Stimulated activated CD8-positive, alpha-beta memory T cell treated with anti-CD3 and anti-CD28 coated beads, Interleukin-15, amount 100 ng/mL, for 48 hours (primary cell): ENCODE results near the gene EBF4.
"Not testable (repeated sequence)": the region's sequence is repeated elsewhere in the genome, so short reads cannot be mapped to it uniquely, and the experiment has no call there.

Experiments
- DNase-seq, 2 donors: peaks; one replicate each; pipeline ENCODE4 v3.0.0-alpha.2; 2020; ENCODE audit warnings: low read depth in 2 of 2

Gene EBF4

DNA sequence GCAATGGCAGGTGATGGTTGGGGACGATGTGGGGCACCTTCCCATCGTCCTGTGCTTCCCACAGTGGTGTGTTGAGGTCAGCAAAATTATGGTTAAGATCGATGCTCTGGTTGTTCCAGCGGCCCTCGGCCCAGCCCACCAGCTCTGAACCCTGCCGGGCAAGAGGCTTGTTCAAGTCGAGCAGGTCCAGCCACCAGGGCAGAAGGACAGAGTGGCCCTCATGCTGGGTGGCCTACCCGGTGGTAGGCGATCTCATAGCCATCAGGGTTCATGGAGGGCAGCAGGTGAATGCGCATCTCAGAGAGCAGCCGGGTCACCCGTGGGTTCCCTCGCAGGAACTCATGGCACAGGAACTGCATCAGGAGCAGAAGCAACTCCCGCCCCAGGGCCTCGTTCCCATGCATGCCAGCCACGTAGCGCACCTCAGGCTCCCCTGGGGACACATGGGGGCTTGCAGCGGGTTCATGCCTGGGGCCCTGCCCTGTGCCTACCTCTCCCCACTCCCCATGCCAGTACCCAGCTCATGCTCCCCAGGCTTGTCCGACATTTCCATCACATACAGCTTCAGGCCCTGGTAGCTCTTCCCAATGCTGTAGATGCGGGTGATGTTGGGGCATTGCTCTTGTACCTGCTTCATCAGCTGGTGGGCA, 103.6 kb downstream of the EBF4 start:
- no peak for DNase-seq

DNA sequence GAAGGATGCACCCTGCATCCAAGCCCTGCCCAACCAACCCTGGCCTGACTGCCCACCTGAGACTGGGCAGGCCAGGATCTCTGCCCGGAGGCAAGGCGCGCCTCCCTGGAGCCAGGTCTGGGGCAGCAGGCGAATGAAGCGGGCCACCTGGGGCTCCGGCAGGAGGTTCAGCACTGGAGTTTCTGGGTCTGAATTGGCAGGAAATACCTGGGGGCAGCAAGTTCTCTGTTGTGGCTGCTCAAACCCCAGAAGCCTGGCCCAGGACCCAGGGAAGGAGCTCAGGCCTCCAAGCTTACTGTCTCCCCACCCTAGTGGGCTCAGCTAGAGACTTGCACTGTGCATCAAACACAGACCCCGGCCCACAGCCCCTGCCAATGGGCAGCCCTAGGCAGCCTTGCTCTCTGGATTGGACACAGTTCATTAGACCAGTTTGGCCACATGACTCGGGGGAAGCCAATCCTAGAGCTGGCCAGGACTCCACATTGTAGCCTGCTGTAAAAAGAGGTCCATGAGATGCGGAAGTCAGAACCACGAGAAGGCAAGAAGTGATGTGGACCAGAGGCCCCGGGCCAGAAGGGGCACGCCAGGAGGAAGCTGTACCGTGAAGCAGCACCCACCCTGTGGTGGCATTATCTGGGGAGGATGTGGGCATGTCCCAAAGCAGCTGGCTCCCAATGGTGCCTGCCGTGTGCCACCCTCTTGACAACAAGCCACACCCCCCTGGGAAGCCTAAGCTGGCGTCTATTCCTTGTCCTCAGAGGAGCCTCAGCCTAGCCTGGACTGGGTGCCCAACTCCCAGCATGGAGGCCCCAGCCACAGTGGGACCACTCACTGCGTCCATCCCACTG, 104.8 kb downstream of the EBF4 start:
- no peak for DNase-seq

DNA sequence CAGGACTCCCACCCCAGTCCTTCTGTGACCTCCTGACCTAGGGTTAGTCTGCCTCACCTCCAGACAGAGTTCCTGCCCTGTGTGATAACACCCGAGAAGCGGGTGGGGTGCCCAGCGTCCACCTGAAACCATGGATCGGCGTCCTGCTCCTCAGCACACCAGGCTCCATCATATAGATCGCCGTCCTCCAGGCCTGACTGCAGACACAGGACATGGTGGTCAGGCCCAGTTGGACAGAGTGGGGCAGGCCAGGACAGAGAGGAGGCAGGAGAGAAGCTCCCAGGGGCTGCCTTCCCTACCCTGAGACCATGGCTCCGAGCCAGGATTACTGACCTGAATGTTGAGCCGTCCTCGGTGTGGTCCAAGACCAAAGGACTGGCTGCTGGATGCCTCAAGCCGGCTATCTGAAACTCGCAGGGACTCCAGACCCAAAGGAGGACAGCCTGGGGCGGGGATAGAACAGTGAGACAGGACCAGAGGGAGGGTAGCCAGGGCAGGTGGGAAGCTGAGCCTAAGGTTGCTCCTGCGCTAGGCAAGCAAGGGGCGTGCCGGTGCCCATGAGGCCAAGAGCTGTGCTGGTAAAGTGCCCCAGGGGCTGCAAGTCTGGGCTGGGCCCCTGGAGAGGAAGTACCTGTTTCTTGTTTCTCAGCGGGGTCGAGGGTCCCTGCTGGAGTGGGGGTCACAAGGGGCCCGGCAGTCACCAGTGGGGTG, 105.7 kb downstream of the EBF4 start:
- DNase-seq = no peak

DNA sequence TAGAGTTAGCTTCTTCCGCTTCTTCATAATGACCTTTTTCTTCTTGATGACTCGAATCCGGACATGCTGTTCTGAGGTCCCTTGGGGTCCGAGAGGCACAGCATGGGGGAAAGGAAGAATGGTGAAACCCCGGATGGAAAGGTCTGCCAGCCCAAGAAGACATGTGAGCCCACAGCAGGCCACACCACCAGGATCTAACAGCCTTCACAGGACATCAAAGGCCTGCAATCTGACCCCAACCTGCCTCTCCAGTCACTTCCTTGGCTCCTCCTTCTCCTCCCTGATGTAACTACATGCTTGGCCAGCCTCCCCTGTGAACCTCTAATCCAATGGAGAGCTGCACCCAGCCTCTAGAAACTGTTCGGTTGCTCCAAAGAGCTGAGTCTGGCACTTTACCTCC, 106.2 kb downstream of the EBF4 start:
- DNase-seq = no peak

DNA sequence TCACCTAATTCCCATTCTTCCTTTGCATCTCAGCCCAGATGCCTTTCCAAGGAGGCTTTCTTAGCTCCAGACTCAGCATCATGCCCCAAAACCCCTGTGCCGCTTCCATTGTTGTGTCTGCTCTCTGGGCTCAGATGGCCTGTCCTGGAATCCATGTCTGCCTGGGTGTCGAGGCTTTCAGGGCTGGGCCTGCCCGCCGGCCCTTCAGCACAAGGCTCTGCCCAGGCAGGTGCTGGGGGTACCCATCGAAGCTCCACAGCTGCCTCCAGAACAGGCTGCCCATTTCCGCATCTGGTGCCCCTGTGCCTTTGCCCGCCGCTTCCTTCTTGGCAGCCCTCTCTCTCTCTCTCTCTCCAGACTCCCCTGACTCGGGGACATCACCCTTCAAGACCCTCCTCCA, 106.7 kb downstream of the EBF4 start:
- DNase-seq = no peak

DNA sequence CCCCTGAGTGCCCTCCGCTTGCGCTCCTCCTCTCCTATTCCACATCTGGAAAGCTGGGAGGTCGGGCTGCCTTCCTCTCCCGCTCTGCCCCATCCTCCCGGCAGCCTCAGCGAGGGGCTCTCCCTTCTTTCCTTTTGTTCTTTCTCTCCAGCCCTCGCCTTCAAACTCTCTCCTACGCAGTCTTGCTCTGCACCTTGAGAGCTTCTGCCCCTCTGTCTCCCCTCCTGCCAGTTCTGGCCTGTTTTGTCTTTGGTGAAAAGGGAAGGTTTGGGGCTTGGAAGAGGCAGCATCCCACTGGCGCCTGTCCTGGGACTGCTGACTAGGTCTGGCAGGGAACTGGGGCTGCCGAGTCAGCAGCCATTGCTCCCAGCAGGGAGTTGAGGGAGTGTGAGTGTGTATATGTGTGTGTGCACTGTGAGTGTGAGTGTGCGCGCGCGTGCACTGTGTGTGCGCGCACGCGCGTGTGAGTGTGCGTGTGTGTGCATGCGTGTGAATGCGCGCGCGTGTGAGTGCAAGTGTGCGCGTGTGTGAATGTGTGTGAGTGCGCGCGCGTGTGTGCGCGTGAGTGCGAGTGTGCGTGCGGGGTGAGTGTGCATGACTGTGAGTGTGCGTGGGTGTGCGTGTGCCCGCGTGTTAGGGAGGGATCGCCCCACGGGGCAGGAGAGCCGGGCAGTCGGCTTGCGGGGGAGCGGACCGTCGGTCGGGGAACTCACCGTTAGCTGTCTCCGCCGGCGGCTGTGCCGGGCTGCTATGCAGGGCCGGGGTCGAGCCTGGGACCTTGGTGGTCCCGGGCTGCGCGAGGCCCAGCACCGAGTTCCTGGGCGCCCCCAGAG, 107.3 kb downstream of the EBF4 start:
- no peak for DNase-seq

DNA sequence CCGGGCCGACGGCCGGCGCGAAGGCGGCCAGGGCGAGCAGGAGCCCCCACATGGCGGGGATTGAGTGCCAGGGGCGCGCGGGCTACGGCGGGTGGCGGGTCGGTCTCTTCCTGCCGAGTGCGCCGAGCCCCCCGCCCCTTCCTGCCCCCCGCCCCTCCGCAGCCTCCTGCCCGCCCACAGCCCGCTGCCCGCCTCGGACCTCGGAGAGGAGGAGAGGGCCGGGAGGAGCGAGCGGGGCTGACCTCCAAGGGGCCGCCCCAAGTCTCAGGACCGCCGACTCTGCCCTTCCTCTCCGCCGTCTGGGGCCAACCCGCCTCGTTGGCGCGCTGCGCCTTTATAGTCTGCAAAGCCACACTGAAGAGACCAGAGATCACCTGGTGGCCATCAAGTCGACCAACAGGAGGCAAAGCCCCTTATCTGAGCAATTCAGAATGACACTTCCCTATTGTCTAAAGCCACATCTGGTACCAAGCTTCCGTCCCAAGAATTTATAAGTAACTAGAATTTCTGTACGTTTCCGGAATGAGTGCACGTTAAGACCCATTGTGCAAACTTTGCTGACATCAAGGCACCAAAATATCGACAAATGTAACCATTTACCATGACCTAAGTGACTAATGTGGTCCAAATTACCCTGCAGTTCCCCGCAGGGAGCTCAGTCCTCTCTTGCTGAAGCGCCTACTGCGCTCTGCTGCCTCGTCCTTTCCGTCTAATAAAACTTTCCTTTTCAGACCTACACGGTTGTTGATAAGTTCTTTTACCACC, 108.1 kb downstream of the EBF4 start, which contains the start of gene CPXM1:
Gene CPXM1, minus strand, starts transcription at position 107 of the 765 bp plus-strand sequence. Its CDS starts 55 bp downstream, at position 52.
- no peak for DNase-seq

DNA sequence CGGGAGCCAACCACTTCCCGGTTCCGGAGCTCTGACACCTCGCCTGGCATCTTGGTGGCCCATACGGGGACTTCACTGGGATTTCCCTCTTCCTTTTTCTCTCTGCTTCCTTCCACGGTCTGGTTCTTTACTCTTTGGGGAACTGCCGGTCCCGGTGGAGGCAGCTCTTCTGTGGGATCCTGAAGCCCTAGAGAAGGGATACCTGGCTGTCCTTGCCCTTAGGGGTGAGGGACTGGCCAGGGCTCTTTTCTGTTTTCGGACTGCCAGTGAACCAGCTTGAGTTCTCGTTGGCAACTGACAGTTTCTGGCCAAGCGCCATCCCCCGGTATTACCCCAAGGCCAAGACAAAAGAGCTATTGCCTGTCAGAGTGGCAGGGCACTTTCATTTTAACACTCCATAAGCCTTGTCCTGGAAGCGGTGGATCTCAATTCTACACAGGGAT, 108.7 kb downstream of the EBF4 start:
- no peak for DNase-seq

DNA sequence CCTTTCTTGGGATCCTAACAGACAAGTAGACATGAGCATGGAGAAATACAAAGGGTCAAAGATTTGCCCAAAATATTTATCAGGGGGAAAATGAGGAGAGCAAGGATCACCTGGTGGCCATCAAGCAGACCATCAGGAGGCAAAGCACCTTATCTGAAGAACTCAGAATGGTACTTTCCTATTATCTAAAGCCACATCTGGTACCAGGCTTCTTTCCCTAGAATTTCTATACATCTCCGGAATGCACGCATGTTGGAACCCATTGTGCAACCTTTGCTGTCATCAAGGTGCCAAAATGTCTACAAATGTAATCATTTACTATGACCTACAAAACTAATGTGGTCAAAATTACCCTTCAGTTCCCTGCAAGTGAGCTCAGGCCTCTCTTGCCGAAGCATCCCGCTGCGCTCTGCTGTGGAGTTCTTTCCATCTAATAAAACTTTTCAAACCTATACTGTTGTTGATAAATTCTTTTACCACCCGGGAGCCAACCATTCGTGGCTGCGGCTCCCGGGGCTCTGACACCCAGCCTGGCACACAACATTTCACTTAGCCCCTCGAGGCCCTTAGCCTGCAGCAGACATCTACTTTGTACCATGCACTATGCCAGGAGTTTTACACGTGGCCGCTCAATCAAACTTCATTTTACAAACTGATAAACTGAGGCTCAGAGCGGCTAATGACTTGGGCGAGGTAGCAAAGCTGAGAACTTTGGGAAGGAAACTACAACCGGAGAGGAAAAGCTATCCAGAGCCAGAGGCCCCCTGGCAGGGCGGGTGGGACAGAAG, 111.7 kb downstream of the EBF4 start:
- DNase-seq = no peak

DNA sequence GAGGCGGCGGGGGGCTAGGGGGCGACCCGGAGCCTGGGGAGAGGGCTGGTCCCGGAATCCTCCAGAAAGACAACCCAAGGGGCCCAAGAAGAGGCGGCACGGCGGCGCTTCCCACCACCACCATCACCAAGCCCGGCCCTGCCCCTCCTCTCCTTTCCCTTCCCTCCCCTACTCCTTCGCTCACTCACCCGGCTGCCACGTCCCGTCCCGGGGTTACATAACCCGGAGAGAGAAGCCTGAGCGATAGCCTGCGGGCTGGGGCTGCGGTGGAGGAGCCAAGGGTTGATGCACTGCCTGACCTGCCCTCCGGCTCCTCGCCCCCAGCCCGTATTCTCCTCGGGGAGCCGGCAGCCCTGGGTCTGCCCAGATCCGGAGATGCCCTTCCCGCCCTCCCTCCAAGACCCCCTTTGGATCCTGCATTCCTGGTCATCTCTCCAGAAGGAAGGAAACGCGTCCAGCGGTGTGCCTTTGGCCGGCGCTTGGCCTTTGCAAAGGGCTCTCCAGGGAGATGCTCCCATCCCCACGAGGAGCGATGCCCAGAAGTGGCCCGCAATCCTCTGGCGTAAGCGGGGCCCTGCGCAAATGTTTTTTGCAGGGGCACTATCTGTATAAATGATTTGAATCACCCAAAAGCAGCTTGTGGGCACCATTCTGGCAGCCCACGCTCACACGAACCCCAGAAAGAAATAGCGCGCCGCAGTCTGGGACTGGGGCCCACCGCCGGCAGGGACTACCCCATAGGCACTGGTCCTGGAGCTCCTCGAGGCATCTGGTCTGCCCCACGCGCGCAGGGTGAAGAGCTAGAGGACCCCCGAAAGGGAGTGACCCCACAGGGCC, 112.5 kb downstream of the EBF4 start:
- DNase-seq = no peak

DNA sequence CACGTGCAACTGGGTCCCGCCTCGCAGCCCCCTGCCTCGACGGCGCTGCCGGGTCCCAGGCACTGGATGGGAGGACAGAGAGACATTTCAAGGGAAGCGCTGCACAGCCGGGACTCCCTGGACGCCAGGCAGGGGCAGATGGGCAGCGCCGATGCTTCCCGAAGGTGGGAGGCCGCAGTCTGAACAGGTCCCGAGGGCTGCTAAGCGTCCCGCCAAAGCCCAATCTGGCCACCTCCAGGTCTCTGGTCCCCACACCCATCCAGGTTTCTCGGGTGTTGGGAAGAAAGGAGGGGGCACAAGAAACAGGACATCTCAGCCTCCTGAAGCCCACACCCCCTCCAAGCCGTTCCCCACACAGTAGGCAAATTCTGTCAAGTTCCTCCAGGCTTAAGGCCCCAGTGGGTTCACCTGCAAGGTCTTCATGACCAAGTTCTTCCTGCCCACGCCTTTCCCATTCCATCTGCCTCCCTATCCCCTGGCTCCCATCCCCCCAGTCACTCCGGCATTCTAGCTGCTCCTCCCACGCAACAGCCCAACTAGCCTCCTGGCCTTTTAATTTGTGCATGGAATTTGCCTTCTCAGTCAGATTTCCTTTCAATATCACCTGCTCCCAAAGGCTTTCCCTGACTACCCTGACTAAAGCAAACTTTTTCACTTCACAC, 113.2 kb downstream of the EBF4 start:
- no peak for DNase-seq

DNA sequence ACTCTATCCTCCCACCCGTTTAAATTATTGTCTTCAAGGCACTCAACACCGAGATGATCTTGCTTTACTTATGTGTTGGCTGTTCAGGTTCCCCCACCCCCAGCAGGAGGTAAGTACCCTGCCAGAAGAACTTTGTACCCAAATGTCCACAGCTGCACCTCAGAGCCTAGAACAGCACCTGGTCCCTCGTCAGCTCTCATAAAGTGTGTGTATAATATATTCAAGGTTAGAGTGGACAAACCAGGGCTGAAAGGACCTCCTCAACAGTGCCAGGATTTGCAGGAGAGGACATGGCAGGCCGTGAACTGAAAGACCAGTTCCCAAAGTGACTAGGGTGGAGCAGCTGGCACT, 113.7 kb downstream of the EBF4 start:
- DNase-seq = no peak

DNA sequence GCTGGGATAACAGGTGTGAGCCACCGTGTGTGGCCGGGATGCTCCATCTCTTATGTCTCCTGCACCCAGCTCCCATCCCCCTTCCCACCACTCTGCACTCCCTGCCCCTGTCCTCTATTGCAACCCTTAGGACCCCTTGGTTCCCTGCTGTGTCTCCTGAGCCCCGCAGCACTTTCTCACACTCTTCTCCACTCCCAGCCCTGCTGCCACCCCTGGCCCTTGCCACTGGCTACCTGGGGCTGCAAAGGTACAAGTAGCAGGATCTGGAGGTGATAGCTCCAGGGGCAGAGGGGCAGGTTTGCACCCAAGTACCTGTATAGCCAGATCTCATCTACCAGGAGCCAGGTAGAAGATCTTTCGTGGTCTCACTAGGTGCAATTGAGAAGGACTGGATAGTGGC, 114.4 kb downstream of the EBF4 start:
- DNase-seq = no peak

DNA sequence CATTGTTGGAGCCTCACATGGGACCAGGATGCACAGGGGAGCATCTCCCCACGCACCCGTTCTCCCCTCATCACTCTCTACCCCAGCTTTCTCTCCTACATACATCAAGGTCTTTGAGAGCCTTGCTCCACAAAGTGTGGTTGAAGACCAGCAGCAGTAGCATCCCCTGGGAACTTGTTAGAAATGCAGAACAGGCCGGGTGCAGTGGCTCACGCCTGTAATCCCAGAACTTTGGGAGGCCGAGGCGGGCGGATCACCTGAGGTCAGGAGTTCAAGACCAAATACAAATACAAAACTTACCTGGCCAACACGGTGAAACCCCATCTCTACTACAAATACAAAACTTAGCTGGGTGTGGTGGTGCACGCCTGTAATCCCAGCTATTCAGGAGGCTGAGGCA, 115.3 kb downstream of the EBF4 start:
- not testable (repeated sequence) for DNase-seq

DNA sequence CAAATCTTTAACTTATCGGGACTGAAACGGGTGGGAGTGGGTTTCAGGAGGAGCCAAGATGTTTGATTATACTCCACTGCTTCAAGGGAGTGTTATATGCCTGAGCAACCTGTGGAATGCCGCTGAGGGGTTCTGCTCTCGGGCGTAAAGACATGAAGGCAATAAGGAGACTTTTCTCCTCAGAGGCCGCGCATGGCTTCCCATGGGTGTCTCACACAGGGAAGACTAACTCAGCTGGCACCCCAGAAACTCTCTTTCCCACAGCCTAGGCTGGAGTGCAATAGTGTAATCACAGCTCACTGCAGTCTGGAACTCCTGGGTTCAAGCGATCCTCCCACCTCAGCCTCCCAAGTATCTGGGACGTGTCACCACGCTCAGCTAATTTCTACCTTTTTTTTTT, 117.1 kb downstream of the EBF4 start:
- no peak for DNase-seq
